Psoas muscle (tissue), 8 donors: ENCODE measurements around the gene KCP. TPM values are rescaled to one million over a fixed set of nuclear protein-coding genes. Genes with fewer than 3 reads are reported as not detected.
"Not testable (repeated sequence)": the region's sequence is repeated elsewhere in the genome, so short reads cannot be mapped to it uniquely, and the experiment has no call there.

Experiments
- ATAC-seq, 4 donors: fragments of 200-7000 bp; cut with Tn5 transposase; one replicate each; pipeline ENCODE4 v1.9.1; 2020; ENCODE audit warnings: moderate library complexity in 3 of 4, mild to moderate bottlenecking in 2 of 4
- DNase-seq, 2 donors: peaks; one replicate each; pipeline ENCODE4 v3.0.0-alpha.2; 2020
- H3K27ac ChIP-seq: fragments of 200-600 bp; one replicate; pipeline ENCODE4 v1.8.0; 2022
- H3K27me3 ChIP-seq, 3 donors: fragments of 200-600 bp in 1 of 3; one replicate each; pipeline versions ENCODE4 v1.6.1 to v1.8.0; 2013 to 2022; ENCODE audit warnings: low read length in 2 of 3, mild to moderate bottlenecking in 2 of 3, moderate library complexity in 1 of 3; ENCODE audit not compliant: insufficient read depth in 3 of 3
- H3K36me3 ChIP-seq, 2 donors: fragments of 200-600 bp in 1 of 2; one replicate each; pipeline versions ENCODE4 v1.6.1 to v1.8.0; 2013 to 2022; ENCODE audit warnings: low read depth in 1 of 2, mild to moderate bottlenecking in 1 of 2, moderate library complexity in 1 of 2; ENCODE audit not compliant: insufficient read depth in 1 of 2
- H3K4me1 ChIP-seq: fragments of 200-600 bp; one replicate; pipeline ENCODE4 v1.8.0; 2022
- H3K4me3 ChIP-seq: fragments of 200-600 bp; one replicate; pipeline ENCODE4 v1.8.0; 2022; ENCODE audit warnings: mild to moderate bottlenecking
- H3K9me3 ChIP-seq: fragments of 200-600 bp; one replicate; pipeline ENCODE4 v1.8.0; 2022
- CTCF ChIP-seq: fragments of 200-600 bp; IDR thresholded peaks from one replicate; pipeline ENCODE4 v1.8.0; 2022; ENCODE audit warnings: antibody characterized with exemption
- WGBS, 3 donors: extraction: QIAGEN DNeasy Blood & Tissue Kit; methylation state at CpG; one replicate each; pipeline versions ENCODE4 v1.1.6 to v1.1.7; 2013; 5-methylcytosine and 5-hydroxymethylcytosine counted together
- intact Hi-C, 2 donors: fragments of 100-400 bp; cut with DNase I; formaldehyde crosslinking; loops; one replicate each; pipeline versions ENCODE4 v1.11.0 to v1.14.2; 2022
- polyA plus RNA-seq, 3 donors: library from polyadenylated mRNA; stranded (reverse); fragments of 200-250 nt; gene quantifications; one replicate each; pipeline ENCODE4 v1.2.3, GENCODE V29; 2013
- total RNA-seq, 4 donors: library from RNA; stranded (reverse); fragmentation: NEBNext Ultra II Directional in 2 of 4; extraction: Animal tissue kit (Norgen Biotek cat#: 25700) in 2 of 4; gene quantifications; one replicate each; pipeline versions ENCODE4 v1.2.1 to v1.2.4, GENCODE V29; 2021 to 2023
- donor health status: healthy with polysubstance abuse.
- donor health status: DM: no; HTN: no; CAD: no; lungs with moderate emphysema.
- donor health status: Bipolar disorder and iron deficiency.
- donor health status: healthy.
- donor health status: DM: yes; HTN: yes; CAD: no.
- donor health status: DM: no; HTN: no; CAD: no.
- donor health status: DM: no; HTN: no; CAD: no.
- donor health status: DM: yes; HTN: yes; CAD: no.

Gene KCP
- total and polyA plus RNA-seq, 7 donors = 0.03 to 0.34 (median 0.15) TPM

DNA sequence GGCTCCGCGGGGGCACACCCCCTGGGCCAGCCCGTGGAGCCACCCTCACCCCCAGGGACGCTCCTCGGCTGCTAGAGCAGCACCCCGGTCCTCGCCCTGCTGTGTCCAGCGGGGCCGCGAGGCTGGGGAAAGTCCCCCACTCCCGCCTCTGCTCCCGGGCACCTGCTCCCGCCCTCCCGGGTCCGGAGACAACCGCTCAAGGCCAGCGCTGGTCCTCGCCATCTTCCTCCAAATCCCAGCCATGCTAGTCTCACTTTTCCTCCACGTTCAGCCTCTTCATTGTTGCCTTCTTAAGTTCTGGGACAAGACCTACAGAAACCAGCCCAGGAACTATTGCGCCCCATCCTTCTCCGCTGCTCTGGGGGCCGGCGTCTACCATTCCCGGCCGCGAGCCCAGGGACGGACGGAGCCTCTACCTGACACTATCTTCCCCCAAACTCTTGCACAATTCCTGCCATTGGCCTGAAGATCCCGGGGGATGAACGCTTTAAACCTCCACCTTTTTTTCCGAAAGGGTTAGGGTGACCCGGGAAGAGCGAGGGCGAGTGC lies 4.8 kb upstream of the KCP start:
- peak overlapping the region; percentile 36 for H3K4me3 ChIP-seq
- intact Hi-C loops = no loop called here

GRCh38 chr7:128914566-128915151 lies 4.2 kb upstream of the KCP start:
- Histone ChIP-seq H3K36me3 (no peaks in the 10 kb centered on the region), H3K27ac (no peak overlapping the region), H3K4me3 (no peak overlapping the region), H3K4me1 (peaks cover 4% of the 10 kb centered on the region), H3K9me3 (no peaks in the 10 kb centered on the region), H3K27me3 (peaks cover 0 to 69% (median 22%) of the 10 kb centered on the region in 3 donors)
- DNase-seq (no peak), ATAC-seq (no peak)
- WGBS, 3 donors = 42 to 48% (median 47%) methylated on average over 8 to 11 of the region's 11 CpGs
- intact Hi-C loops = no loop called here
- no peak for TF ChIP-seq CTCF

More for the DNA sequence above, 4.8 kb upstream of the KCP start:
- WGBS, 3 donors = 1 to 5% (median 3%) methylated on average over 24 to 33 of the region's 34 CpGs
- Histone ChIP-seq H3K36me3 (no peaks in the 10 kb centered on the region), H3K27ac (no peak overlapping the region), H3K4me1 (peaks cover 4% of the 10 kb centered on the region), H3K9me3 (no peaks in the 10 kb centered on the region), H3K27me3 (peaks cover 0 to 64% (median 18%) of the 10 kb centered on the region in 3 donors)
- TF ChIP-seq CTCF = no peak
- ATAC-seq = no peak
- DNase-seq = no peak

GRCh38 chr7:128913870-128914565 lies 3.5 kb upstream of the KCP start:
- DNase-seq (no peak), ATAC-seq (no peak)
- no peaks in the 10 kb centered on the region for H3K36me3 ChIP-seq
- H3K27me3 ChIP-seq = peaks cover 0 to 71% (median 25%) of the 10 kb centered on the region in 3 donors
- intact Hi-C loops = no loop called here
- H3K27ac ChIP-seq = no peak overlapping the region
- H3K4me3 ChIP-seq = no peak overlapping the region
- no peak for TF ChIP-seq CTCF
- H3K4me1 ChIP-seq = peaks cover 4% of the 10 kb centered on the region
- H3K9me3 ChIP-seq = no peaks in the 10 kb centered on the region
- 79 to 85% (median 84%) methylated on average over 10 of the region's 10 CpGs for WGBS, 3 donors

GRCh38 chr7:128912709-128913495 lies 2.4 kb upstream of the KCP start:
- ATAC-seq = peak in 3 of 4 donors; percentile 57 to 72 (median 58)
- intact Hi-C loops, H3K9me3 ChIP-seq, DNase-seq, H3K4me3 ChIP-seq, H3K27ac ChIP-seq, H3K36me3 ChIP-seq, H3K4me1 ChIP-seq: not testable (repeated sequence)
- H3K27me3 ChIP-seq = peaks cover 0 to 74% (median 29%) of the 10 kb centered on the region in 3 donors
- WGBS, 3 donors = 83 to 87% (median 84%) methylated on average over 7 to 11 of the region's 20 CpGs

- DNase-seq (no peak), ATAC-seq (no peak)
- no peak for TF ChIP-seq CTCF
- Histone ChIP-seq H3K4me3 (no peak overlapping the region), H3K36me3 (no peaks in the 10 kb centered on the region), H3K27ac (no peak overlapping the region), H3K4me1 (peaks cover 4% of the 10 kb centered on the region), H3K9me3 (no peaks in the 10 kb centered on the region), H3K27me3 (peaks cover 0 to 80% (median 29%) of the 10 kb centered on the region in 3 donors)
- intact Hi-C loops = no loop called here
- WGBS, 3 donors = 68 to 81% (median 72%) methylated on average over 3 of the region's 3 CpGs
These were observed 1.8 kb upstream of the KCP start for GRCh38 chr7:128912281-128912680.
